Cardiac fibroblast (primary cell): ENCODE results near the gene PFDN4.

ENCODE experiments used
- DNase-seq, 2 donors: peaks; one replicate each; pipeline versions ENCODE4 v3.0.0 to v3.0.0-alpha.2; 2010; ENCODE audit warnings: low read depth in 2 of 2
- H3K4me3 ChIP-seq, 2 donors: replicated peaks in 1 of 2; 1 replicate in 1 of 2; 2 replicates in 1 of 2; pipeline ENCODE4 v1.5.1; 2011; ENCODE audit warnings: low read depth in 2 of 2, low read length in 2 of 2, mild to moderate bottlenecking in 2 of 2, moderate library complexity in 1 of 2
- TF ChIP-seq, protein P1 (sequence below): IDR thresholded peaks from one replicate; pipeline ENCODE4 v1.5.1; 2011; ENCODE audit warnings: low read depth, mild to moderate bottlenecking, low read length, inconsistent platforms

The PFDN4 gene

DNA sequence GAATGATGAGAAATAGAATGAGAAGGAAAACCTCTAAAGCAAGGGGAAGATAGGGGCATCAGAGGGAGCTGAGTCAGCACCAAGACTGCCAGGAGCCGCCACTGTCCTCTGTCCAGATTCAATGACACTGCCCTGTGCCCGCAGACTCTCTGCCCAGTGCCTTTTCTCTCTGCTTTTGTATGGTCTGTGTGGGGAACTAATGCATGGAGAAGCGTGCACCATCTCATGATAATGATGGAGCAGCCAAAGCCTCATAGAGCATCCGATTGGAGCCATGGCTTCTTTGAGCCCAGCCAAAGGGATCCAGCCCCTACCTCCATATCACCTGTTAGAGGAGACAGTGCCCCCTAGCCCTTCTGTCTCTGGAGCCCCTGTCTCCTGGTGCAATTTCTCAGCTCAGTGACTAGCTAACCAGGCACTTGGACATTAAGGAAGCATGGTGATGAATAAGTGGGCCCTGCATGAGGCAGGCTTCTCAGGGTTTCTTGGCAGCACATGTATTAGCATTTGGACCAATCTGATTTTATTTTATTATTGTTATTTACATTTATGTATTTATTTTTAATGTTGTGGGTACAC, 6.5 kb upstream of the PFDN4 start:
- no peak for DNase-seq
- TF ChIP-seq, protein P1, sequence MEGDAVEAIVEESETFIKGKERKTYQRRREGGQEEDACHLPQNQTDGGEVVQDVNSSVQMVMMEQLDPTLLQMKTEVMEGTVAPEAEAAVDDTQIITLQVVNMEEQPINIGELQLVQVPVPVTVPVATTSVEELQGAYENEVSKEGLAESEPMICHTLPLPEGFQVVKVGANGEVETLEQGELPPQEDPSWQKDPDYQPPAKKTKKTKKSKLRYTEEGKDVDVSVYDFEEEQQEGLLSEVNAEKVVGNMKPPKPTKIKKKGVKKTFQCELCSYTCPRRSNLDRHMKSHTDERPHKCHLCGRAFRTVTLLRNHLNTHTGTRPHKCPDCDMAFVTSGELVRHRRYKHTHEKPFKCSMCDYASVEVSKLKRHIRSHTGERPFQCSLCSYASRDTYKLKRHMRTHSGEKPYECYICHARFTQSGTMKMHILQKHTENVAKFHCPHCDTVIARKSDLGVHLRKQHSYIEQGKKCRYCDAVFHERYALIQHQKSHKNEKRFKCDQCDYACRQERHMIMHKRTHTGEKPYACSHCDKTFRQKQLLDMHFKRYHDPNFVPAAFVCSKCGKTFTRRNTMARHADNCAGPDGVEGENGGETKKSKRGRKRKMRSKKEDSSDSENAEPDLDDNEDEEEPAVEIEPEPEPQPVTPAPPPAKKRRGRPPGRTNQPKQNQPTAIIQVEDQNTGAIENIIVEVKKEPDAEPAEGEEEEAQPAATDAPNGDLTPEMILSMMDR = no peak

DNA sequence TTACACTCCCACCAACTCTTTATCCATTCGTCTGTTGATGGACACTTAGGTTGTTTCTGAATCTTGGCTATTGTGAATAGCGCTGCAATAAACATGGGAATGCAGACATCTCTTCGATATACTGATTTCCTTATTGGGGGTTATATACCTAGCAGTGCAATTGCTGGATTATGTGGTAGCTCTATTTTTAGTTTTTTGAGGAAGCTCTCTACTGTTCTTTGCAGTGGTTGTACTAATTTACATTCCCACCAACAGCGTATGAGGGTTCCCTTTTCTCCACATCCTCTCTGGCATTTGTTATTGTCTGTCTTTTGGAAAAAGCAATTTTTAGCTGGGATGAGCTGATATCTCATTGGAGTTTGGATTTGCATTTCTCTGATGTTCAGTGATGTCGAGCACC, 4.6 kb upstream of the PFDN4 start:
- H3K4me3 ChIP-seq = no peak overlapping the region
- TF ChIP-seq, protein P1 = no peak
- no peak for DNase-seq

More for the DNA sequence above, 6.5 kb upstream of the PFDN4 start:
- no peak overlapping the region for H3K4me3 ChIP-seq

DNA sequence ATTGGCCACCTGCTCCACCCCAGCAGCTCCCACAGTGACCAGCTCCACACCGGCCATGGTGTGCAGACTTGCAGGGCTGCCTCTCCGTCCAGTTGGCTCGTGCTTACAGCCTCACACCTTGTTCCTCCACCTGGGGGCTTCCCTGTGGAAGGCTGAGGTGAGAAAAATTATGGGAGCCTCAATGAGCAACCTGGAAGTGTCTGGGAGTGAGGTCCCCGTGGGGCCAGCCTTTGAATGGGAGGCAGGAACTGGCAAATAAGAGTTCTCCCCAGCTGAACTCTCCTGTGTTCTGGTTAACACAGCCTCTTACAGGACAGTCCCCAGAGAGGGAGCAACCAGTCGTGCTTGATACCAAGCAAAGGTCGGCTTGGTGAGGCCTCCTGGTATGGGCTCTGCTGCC, 3.8 kb upstream of the PFDN4 start:
- TF ChIP-seq, protein P1 = no peak
- DNase-seq = no peak
- H3K4me3 ChIP-seq = no peak overlapping the region

DNA sequence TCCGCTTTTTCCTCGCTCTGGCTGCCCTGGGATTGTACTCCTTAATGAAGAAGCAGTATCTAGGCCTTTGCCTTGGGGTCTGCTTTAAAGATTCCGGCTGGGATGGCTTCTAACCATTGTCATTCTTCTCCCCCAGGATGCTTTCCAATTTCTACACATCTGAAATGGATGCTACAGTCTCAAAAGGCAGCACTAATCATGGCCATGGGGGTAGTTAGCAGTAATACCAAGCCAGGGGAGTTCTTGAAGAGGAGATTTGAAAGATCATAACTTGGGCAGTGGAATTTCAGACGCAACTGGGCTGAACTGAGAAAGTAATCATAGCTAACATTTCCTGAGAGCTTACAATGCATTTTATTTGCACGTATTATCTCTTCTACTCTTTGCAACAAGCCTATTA, 3.4 kb upstream of the PFDN4 start:
- TF ChIP-seq, protein P1 = no peak
- no peak for DNase-seq
- no peak overlapping the region for H3K4me3 ChIP-seq

DNA sequence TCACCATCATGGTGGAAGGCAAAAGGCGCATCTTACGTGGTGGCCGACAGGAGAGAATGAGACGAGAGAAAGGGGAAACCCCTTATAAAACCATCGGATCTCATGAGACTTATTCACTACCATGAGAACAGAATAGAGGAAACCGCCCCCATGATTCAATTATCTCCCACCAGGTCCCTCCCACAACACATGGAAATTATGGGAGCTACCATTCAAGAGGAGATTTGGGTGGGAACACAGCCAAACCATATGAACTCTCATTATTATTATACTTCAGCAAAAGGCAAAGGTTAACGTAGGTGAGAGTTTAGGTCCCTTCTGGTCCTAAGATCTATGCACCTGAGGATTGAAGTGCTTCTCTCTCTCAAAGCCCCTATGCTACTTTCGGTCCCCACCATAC, 2.4 kb upstream of the PFDN4 start:
- TF ChIP-seq, protein P1 = no peak
- H3K4me3 ChIP-seq = no peak overlapping the region
- no peak for DNase-seq

DNA sequence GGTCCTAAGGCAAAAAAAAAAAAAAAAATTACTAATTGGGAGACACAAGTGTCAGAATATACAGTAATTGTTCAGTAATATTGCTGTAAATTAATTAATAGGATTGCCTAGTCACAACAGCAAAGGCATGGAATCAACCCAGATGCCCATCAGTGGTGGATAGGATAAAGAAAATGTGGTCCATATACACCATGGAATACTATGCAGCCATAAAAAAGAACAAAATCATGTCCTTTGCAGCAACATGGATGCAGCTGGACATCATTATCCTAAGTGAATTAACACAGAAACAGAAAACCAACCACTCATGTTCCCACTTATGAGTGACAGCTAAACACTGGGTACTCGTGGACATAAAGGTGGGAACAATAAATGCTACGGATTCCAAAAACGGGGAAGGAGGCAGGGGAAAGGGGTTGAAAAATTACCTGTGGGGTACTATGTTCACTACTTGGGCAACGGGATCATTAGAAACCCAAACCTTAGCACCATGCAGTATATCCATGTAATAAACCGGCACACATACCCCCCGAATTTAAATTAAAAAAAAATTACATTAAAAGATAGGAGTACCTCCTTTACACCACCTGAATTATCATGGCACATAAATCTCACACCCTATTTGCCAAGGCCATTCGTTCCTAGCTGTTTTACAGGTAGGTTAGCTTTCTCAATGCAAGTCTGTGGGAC, 689 bp upstream of the PFDN4 start:
- no peak for DNase-seq
- TF ChIP-seq, protein P1 = no peak
- no peak overlapping the region for H3K4me3 ChIP-seq
